Panc1 (cell line): ENCODE data around the gene TBRG4. TPM values are rescaled to one million over a fixed set of nuclear protein-coding genes. Genes with fewer than 3 reads are reported as not detected.

Experiments
- ATAC-seq: fragments of 200-7000 bp; cut with Tn5 transposase; 2 replicates; pipeline ENCODE4 v1.9.1; 2020; ENCODE audit warnings: mild to moderate bottlenecking, moderate library complexity
- BruUV-seq: library from RNA; stranded (reverse); fragments of 400-500 nt; replicated peaks from 2 replicates; lab custom pipeline; 2021; lab: Mats Ljungman, UMichigan
- CTCF ChIA-PET: fragments of 300-600 bp; sonication (Branson Sonifier 250); formaldehyde crosslinking; loops from one replicate; lab custom pipeline; 2022; ENCODE audit warnings: antibody characterized with exemption; lab: Charles Lee
- POLR2A ChIA-PET: fragments of 300-600 bp; sonication (Branson Sonifier 250); formaldehyde crosslinking; loops from one replicate; lab custom pipeline; 2022; ENCODE audit warnings: antibody characterized with exemption; lab: Charles Lee
- DNase-seq: peaks from one replicate; pipeline ENCODE4 v3.0.0-alpha.2; 2010; ENCODE audit warnings: low read depth, low spot score
- H3K27ac ChIP-seq: 2 replicates; pipeline ENCODE4 v1.5.1; 2011; ENCODE audit warnings: mild to moderate bottlenecking, low read length, inconsistent platforms
- H3K27me3 ChIP-seq: fragments of 200-500 bp; sonication (Bioruptor generic); 2 replicates; pipeline ENCODE4 v1.6.0; 2014; ENCODE audit warnings: low read length, inconsistent platforms; ENCODE audit not compliant: control insufficient read depth, insufficient read depth
- H3K36me3 ChIP-seq: fragments of 200-500 bp; sonication (Bioruptor generic); 2 replicates; pipeline ENCODE4 v1.5.1; 2014; ENCODE audit warnings: inconsistent platforms, mild to moderate bottlenecking, low read length, moderate library complexity; ENCODE audit not compliant: control insufficient read depth, insufficient read depth
- H3K4me1 ChIP-seq: 2 replicates; pipeline ENCODE4 v1.5.1; 2011; ENCODE audit warnings: inconsistent platforms, mild to moderate bottlenecking, low read length, moderate library complexity; ENCODE audit not compliant: control insufficient read depth, insufficient read depth
- H3K4me3 ChIP-seq, 2 experiments: 2 replicates each; pipeline ENCODE4 v1.5.1; 2011 to 2012; ENCODE audit warnings: low read depth in 2 of 2, low read length in 2 of 2, mild to moderate bottlenecking in 2 of 2, inconsistent platforms in 1 of 2, moderate library complexity in 1 of 2
- H3K9me3 ChIP-seq: fragments of 200-500 bp; sonication (Bioruptor generic); 2 replicates; pipeline ENCODE4 v1.5.1; 2014; ENCODE audit warnings: low read depth, mild to moderate bottlenecking, inconsistent platforms, low read length, moderate library complexity; ENCODE audit not compliant: control insufficient read depth, insufficient read depth
- POLR2AphosphoS5 ChIP-seq: IDR thresholded peaks from 2 replicates; pipeline ENCODE4 v1.6.1; 2012; ENCODE audit warnings: mild to moderate bottlenecking, low read depth, low read length, moderate library complexity
- SIN3A ChIP-seq: IDR thresholded peaks from 2 replicates; pipeline ENCODE4 v1.6.1; 2012; ENCODE audit warnings: low read depth, mild to moderate bottlenecking, low read length, moderate library complexity, borderline replicate concordance; ENCODE audit not compliant: insufficient read depth
- TCF7L2 ChIP-seq: IDR thresholded peaks from 2 replicates; pipeline ENCODE4 v1.6.1; 2011; ENCODE audit warnings: mild to moderate bottlenecking, low read depth, low read length, inconsistent platforms
- in situ Hi-C: cut with HindIII; loops from 2 replicates; pipeline ENCODE4 v1.10.0; 2016; ENCODE audit warnings: low sequenced_read_pairs, low pct_unique_long_range_greater_than_20kb
- intact Hi-C: fragments of 100-400 bp; cut with micrococcal nuclease; formaldehyde crosslinking; loops from one replicate; pipeline ENCODE4 v1.10.0; 2022; ENCODE audit not compliant: unreplicated experiment
- total RNA-seq: library from RNA; stranded (reverse); gene quantifications from one replicate; pipeline ENCODE4 v1.2.1, GENCODE V29; 2021; ENCODE audit not compliant: unreplicated experiment
- TF ChIP-seq, protein P1 (sequence below), 2 experiments: IDR thresholded peaks; 2 replicates each; pipeline ENCODE4 v1.6.1; 2011 to 2012; ENCODE audit warnings: low read depth in 2 of 2, control low read depth in 1 of 2, low read length in 1 of 2, mild to moderate bottlenecking in 1 of 2, moderate library complexity in 1 of 2; ENCODE audit not compliant: insufficient read depth in 1 of 2
- TF ChIP-seq, protein P2 (sequence below): fragments of 450-650 bp; IDR thresholded peaks from 2 replicates; pipeline ENCODE4 v1.5.1; 2017; ENCODE audit warnings: mild to moderate bottlenecking

The TBRG4 gene
- total RNA-seq, 1 experiment from 2014 or later = 149 TPM

DNA sequence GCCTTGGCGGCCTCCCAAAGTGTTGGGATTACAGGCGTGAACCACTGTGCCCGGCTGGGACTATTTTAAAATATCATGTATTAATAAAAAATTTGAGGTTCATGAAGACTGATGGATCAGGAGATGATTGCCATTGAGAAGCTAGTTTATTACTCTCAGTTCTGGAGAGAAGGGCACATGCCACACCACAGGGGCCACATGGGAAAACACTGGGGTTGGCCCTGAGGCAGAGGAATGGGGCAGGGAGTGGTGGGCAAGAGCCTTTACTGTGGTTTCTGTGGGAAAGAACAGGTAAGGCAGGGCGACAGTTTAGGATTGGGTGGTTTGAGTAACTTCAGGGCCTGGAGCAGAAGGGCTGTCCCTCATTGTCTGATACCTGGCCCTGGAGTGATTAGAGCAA lies 6.8 kb upstream of the TBRG4 start:
- Histone ChIP-seq H3K27ac (no peak overlapping the region), H3K9me3 (no peaks in the 10 kb centered on the region), H3K4me1 (no peaks in the 10 kb centered on the region), H3K27me3 (peaks cover 3% of the 10 kb centered on the region; the same call in 1 of the 2 replicates), H3K4me3 (no peak overlapping the region), H3K36me3 (no peaks in the 10 kb centered on the region)
- intact Hi-C loops (no loop called here), in situ Hi-C loops (no loop called here)
- ATAC-seq (no peak), DNase-seq (no peak)
- CTCF ChIA-PET = no interaction called here
- TF ChIP-seq, protein P1, sequence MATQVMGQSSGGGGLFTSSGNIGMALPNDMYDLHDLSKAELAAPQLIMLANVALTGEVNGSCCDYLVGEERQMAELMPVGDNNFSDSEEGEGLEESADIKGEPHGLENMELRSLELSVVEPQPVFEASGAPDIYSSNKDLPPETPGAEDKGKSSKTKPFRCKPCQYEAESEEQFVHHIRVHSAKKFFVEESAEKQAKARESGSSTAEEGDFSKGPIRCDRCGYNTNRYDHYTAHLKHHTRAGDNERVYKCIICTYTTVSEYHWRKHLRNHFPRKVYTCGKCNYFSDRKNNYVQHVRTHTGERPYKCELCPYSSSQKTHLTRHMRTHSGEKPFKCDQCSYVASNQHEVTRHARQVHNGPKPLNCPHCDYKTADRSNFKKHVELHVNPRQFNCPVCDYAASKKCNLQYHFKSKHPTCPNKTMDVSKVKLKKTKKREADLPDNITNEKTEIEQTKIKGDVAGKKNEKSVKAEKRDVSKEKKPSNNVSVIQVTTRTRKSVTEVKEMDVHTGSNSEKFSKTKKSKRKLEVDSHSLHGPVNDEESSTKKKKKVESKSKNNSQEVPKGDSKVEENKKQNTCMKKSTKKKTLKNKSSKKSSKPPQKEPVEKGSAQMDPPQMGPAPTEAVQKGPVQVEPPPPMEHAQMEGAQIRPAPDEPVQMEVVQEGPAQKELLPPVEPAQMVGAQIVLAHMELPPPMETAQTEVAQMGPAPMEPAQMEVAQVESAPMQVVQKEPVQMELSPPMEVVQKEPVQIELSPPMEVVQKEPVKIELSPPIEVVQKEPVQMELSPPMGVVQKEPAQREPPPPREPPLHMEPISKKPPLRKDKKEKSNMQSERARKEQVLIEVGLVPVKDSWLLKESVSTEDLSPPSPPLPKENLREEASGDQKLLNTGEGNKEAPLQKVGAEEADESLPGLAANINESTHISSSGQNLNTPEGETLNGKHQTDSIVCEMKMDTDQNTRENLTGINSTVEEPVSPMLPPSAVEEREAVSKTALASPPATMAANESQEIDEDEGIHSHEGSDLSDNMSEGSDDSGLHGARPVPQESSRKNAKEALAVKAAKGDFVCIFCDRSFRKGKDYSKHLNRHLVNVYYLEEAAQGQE (IDR thresholded peaks at IDR 0.05; ENCODE audit: insufficient read depth in 1 of 2, low read depth in 2 of 2, low read length in 1 of 2) = no peak
- TF ChIP-seq, protein P2, sequence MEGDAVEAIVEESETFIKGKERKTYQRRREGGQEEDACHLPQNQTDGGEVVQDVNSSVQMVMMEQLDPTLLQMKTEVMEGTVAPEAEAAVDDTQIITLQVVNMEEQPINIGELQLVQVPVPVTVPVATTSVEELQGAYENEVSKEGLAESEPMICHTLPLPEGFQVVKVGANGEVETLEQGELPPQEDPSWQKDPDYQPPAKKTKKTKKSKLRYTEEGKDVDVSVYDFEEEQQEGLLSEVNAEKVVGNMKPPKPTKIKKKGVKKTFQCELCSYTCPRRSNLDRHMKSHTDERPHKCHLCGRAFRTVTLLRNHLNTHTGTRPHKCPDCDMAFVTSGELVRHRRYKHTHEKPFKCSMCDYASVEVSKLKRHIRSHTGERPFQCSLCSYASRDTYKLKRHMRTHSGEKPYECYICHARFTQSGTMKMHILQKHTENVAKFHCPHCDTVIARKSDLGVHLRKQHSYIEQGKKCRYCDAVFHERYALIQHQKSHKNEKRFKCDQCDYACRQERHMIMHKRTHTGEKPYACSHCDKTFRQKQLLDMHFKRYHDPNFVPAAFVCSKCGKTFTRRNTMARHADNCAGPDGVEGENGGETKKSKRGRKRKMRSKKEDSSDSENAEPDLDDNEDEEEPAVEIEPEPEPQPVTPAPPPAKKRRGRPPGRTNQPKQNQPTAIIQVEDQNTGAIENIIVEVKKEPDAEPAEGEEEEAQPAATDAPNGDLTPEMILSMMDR = no peak
- TF ChIP-seq POLR2AphosphoS5 = no peak
- no peak for TF ChIP-seq SIN3A
- BruUV-seq = no TSS peak
- POLR2A ChIA-PET = interaction anchor here (0.7 kb wide), 1 partner anchor 32 kb away, joined by 7 read pairs; no protein-coding TSS in a partner anchor

DNA sequence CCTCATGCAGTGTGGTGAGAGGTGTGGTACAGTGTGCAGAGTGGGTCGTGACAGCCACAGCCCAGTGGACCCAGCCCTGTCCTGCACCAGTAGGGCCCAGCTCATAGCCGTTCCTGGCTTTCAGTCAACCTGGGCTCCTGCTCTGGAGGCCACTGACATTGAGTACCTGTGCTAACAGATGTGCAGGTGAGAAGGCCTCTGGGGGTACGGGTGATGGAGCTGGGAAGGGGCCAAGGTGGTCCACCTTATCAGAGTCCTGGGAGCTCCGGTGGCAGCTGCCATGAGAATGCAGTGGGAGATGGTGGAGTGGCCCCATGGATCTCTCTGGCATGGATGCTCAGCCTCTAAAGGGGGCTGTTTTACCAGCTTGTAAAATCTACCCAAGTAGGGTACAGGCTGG lies 6.1 kb upstream of the TBRG4 start:
- ATAC-seq = no peak
- BruUV-seq = no TSS peak
- Histone ChIP-seq H3K27me3 (peaks cover 3% of the 10 kb centered on the region; the same call in 1 of the 2 replicates), H3K27ac (no peak overlapping the region), H3K4me1 (0 out of 2 replicates have a peak, but pooled peaks cover 1% of the 10 kb centered on the region), H3K36me3 (no peaks in the 10 kb centered on the region), H3K4me3 (no peak overlapping the region), H3K9me3 (no peaks in the 10 kb centered on the region)
- DNase-seq = no peak
- ChIA-PET CTCF (no interaction called here), POLR2A (interaction anchor here (0.6 to 0.7 kb wide), 2 partner anchors 31 to 47 kb away, joined by 5 to 7 read pairs; no protein-coding TSS in a partner anchor)
- in situ Hi-C loops = no loop called here
- intact Hi-C loops = no loop called here
- TF ChIP-seq, protein P1 (IDR thresholded peaks at IDR 0.05; ENCODE audit: insufficient read depth in 1 of 2, low read depth in 2 of 2, low read length in 1 of 2) = no peak
- TF ChIP-seq, protein P2 = no peak
- TF ChIP-seq TCF7L2 = no peak
- no peak for TF ChIP-seq SIN3A
- no peak for TF ChIP-seq POLR2AphosphoS5
